GM18909 (cell line): ENCODE measurements around the gene MAB21L2.

ENCODE experiments used
- ATAC-seq: cut with Tn5 transposase; IDR thresholded peaks from one replicate; pipeline ENCODE4 v1.9.1; 2021; ENCODE audit warnings: mild to moderate bottlenecking; ENCODE audit not compliant: unreplicated experiment, poor library complexity

The MAB21L2 gene

GRCh38 chr4:150573534-150573933 is 8.4 kb upstream of the MAB21L2 start:
- no peak for ATAC-seq

GRCh38 chr4:150574678-150575077 is 7.3 kb upstream of the MAB21L2 start:
- ATAC-seq, result no peak

- no peak for ATAC-seq
These were observed 4.2 kb upstream of the MAB21L2 start for GRCh38 chr4:150577796-150578195.

DNA sequence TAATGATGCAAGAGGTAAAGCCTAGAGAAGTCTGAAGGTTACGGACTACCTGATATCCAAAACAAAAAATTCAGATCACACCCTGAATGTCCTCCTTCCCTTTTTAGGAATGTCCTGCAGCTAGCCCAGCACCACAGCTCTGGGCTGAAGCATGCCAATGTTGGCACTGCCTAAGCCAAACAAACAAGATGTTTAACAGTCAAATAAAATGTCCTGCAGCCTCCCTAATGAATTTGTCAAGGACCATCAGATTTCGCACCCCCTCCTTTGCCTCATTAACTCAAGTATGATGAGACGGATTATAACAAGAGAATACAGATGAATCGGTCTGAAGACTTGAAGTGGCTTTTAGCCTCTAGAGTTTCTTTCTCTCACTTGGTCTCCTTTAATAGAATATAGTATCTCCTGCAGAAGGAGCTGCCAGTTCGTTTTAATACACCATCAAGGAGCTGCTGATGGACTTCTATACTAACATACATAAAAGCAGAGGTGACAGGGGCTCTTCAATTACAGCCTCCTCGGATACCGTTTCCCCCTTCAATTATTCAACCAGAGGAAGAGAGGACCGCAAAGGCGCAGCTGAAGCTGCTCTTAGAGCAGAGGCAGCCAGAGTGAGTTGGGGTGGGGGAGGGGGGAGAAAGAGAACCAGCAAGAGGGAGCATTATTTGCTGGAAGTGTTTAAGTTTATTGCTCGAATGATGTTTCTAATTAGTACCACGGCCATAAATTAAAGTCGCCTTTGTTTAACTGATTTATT is 3.0 kb upstream of the MAB21L2 start:
- no peak for ATAC-seq

GRCh38 chr4:150579551-150580234 is 2.3 kb upstream of the MAB21L2 start:
- no peak for ATAC-seq

DNA sequence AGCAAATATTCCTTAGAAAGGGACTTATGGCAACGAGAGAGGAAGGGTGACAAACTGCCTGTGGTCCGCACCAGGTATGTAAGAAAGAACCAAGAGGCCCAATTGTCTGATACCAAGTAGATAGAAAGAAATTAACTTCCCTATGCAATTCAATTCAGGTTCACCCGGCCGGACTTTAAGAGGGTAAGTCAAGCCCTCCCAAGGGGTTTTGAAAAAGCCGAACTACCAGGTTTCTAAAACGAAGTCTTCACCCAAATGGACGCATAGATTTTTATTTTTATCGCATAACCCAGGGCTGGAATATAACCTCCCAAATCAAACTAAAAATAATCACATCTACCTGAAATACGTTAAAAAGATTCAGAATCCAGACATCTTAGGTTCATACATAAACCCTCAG is 1.6 kb upstream of the MAB21L2 start:
- no peak for ATAC-seq

DNA sequence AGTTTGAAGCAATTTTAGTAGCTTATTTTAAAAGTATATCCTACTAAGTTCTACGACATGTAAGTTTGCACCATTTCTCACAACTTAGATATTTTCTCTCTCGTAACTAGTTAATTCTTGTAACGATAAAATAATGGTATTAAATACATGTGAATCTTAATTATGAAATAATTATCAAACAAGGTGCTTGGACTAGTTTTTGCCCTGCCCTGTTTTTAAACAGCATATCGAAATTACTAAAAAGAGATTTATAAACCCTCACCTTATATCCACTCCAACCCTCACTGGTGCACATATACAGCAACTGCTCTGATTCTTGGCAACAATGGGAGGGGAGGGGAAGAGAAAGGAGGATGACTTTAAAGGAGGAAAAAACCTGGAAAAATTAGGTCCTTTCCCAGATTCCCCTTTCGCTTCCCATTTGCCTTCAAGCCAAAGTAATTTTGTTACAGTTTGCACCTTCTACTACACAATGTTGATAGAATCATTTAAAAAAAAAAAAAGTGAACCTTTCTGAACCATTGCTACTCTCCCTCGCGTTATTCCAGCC is 820 bp upstream of the MAB21L2 start:
- no peak for ATAC-seq

DNA sequence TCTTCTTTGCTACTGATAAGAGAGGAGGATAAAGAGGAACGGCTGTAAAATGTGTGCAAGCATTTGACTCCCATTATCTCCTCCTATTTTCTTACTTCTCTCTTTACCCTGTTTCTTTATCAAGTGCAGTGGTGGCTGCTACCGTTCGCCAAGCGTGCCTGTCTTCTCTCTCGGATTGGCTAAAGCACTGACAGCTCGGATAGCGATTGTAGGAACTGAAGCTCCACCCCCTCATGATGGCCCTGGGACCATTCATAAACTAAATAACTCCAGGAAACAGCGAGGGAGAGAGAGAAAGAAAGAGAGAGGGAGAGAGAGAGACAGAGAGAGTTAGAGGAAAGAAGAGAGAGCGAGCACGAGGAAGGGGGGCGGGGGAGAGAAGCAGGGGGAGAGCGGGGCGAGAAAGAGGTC is 305 bp upstream of the MAB21L2 start:
- ATAC-seq, result no peak

DNA sequence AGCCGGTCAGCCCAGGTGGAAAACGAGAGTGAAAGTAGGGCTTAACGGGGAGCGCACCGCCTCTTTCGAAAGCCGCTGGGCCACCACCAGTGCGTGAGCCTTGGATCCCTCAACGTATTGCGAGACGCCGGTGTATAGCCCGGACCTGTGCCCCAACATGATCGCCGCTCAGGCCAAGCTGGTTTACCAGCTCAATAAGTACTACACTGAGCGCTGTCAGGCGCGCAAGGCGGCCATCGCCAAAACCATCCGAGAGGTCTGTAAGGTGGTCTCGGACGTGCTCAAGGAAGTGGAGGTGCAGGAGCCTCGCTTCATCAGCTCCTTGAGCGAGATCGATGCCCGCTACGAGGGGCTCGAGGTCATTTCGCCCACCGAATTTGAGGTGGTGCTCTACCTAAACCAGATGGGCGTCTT is 929 bp downstream of the MAB21L2 start:
- no peak for ATAC-seq

DNA sequence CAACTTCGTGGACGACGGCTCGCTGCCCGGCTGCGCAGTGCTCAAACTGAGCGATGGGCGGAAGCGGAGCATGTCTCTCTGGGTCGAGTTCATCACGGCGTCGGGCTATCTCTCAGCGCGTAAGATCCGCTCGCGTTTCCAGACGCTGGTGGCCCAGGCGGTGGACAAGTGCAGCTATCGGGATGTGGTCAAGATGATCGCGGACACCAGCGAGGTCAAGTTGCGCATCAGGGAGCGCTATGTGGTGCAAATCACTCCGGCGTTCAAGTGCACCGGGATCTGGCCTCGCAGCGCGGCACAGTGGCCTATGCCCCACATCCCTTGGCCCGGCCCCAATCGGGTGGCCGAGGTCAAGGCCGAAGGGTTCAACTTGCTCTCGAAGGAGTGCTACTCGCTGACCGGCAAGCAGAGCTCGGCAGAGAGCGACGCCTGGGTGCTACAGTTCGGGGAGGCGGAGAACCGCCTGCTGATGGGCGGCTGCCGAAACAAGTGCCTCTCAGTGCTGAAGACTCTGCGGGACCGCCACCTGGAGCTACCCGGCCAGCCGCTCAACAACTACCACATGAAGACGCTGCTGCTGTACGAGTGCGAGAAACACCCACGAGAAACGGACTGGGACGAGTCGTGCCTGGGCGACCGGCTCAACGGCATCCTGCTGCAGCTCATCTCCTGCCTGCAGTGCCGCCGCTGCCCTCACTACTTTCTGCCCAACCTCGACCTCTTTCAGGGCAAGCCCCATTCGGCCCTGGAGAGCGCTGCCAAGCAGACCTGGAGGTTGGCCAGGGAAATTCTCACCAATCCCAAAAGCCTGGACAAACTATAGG is 1.5 kb downstream of the MAB21L2 start:
- ATAC-seq, result no peak

DNA sequence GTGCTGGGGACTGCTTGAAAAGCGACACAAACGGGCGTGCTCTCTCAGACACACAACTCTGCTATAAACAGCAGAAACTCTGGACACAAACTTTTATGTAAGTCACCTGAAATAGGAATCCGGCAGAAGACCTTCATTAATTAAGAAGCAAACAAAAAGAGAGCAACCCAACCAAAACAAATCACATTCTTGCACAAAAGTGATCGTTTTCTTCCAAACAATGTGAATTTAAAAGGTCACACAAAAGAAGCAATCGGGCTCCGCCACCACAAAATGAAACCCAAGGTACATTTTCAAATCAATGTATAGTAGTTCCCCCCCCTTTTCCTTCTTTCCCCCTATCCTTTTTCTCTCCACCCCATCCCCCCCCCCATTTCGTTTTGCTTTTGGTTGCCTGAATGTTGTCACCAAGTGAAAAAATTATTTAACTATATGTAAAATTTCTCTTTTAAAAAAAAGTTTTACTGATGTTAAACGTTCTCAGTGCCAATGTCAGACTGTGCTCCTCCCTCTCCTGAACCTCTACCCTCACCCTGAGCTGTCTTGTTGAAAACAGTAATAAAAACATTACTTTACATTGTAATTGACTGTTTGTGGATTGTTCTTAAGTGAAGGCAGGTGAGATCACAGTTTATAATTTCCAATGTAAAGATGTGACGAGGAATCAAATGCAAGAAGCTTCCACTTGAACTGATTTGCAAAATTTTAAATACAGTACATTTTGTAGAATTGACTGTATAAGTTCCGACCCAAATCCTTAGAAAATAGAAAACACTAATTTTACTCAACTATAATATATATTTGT is 2.4 kb downstream of the MAB21L2 start:
- no peak for ATAC-seq

DNA sequence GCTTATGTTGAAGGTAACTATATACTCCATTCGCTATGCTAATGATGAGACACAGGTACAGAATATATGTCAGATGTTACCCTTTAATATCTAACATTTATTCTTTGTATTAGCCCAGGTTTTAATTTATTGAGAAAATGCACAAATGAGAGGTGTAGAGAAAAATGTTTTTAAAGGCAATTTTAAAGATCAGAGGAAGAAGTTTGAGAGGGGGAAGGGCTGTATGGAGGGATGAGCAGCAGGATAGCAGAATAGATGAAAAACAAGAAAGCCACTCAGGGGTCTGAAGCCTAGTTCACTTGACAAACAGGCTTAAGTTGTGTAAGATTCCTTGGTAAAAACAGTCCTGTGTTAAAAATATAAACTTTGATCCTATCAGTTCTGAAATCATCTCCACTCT is 3.7 kb downstream of the MAB21L2 start:
- ATAC-seq, result no peak

DNA sequence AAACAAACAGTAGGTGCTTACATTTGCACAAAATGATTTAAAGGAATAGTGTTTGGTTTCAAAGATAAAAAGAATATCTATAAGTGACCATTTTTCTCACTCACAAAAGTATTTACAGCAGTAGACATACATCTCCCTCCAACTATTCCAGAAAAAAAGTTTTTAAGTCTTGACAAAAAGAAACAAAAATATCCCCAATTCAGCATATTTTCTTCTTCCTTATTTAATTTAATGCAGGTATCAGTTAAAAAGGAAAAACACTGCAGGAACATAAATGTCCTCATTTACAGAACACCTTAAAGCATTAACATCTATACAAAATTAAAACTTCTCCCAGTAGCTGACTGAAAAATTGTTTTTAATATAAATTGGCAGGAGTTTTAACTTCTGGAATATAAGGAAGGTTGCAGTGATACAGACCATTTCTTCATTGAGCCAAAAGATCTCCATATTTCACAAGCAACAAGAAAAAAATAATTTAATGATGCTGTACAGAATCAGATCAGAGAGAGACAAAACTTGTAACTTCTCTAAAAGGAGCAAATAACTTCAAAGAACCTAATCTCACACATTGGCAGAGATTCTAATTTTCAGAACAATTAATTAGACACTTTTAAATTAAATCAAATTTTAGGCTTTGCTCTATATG is 4.3 kb downstream of the MAB21L2 start:
- ATAC-seq, result no peak

- ATAC-seq, result no peak
These were observed 6.4 kb downstream of the MAB21L2 start for GRCh38 chr4:150588316-150588715.

- no peak for ATAC-seq
These were observed 7.2 kb downstream of the MAB21L2 start for GRCh38 chr4:150589157-150589556.

- ATAC-seq, result no peak
These were observed 8.7 kb downstream of the MAB21L2 start for GRCh38 chr4:150590631-150591030.

DNA sequence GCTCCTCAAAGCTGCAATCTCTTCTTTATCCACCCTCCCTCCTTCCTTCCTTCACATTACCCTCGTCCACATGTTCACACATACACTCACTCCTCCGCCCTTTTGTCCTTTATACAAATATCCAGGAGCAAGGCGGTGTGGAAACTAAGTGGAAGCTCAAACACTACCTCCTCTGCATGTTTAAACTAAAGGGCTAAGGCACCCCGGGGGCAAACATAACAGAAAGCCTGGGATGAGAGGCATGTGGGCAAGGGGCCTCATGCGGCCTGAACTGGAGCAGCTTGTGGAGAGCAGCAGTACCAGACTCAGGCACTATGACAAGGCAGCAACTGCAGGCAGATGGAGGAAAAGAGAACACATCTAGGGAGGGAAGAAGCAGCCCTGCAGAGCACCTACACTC is 9.5 kb downstream of the MAB21L2 start:
- ATAC-seq, result no peak

- ATAC-seq, result no peak
These were observed 10.0 kb downstream of the MAB21L2 start for GRCh38 chr4:150591904-150592303.

GRCh38 chr4:150593996-150594395 is 12.0 kb downstream of the MAB21L2 start:
- no peak for ATAC-seq

DNA sequence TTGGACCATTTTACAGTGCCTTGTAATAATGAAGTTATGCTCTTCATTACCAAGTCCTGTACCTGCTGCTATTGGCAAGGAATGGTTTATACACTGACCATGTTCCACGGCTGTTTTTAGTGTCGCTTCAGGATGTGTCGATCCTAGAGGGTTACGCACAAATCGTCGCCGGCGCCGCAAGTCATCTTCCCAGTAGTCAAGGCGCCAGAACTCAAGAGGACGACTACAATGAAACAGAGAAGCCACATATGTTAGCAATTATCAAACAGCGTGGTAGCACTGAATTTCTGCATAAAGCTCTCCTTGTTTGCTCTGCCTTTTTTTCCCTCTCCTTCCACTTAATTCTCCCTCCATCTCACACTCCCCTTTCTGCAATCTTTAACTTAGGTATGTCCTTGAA is 17.0 kb downstream of the MAB21L2 start:
- ATAC-seq, result no peak
